Upper lobe of left lung (tissue), 6 donors: ENCODE data around the gene UCN2. TPM values are rescaled to one million over a fixed set of nuclear protein-coding genes. Genes with fewer than 3 reads are reported as not detected.

Experiments
- ATAC-seq, 2 donors: fragments of 200-7000 bp; cut with Tn5 transposase; one replicate each; pipeline ENCODE4 v1.9.1; 2022; ENCODE audit warnings: mild to moderate bottlenecking in 2 of 2, moderate library complexity in 2 of 2; ENCODE audit not compliant: low FRiP score in 2 of 2
- DNase-seq, 2 donors: peaks; one replicate each; pipeline ENCODE4 v3.0.0-alpha.2; 2019 to 2020
- H3K27ac ChIP-seq, 4 donors: fragments of 200-600 bp; sonication (generic); one replicate each; pipeline ENCODE4 v1.5.1; 2016 to 2019
- H3K27me3 ChIP-seq, 4 donors: fragments of 200-600 bp; sonication (generic); one replicate each; pipeline ENCODE4 v1.5.1; 2017 to 2019
- H3K36me3 ChIP-seq, 4 donors: fragments of 200-600 bp; sonication (generic); one replicate each; pipeline ENCODE4 v1.5.1; 2016 to 2019
- H3K4me1 ChIP-seq, 4 donors: fragments of 200-600 bp; sonication (generic); one replicate each; pipeline ENCODE4 v1.5.1; 2018 to 2019
- H3K4me3 ChIP-seq, 4 donors: fragments of 200-600 bp; sonication (generic); one replicate each; pipeline ENCODE4 v1.5.1; 2017 to 2019; ENCODE audit warnings: mild to moderate bottlenecking in 2 of 4, moderate library complexity in 1 of 4
- H3K9me3 ChIP-seq, 4 donors: fragments of 200-600 bp; sonication (generic); one replicate each; pipeline ENCODE4 v1.5.1; 2018 to 2019
- EP300 ChIP-seq, 4 donors: sonication (generic); formaldehyde crosslinking; IDR thresholded peaks; one replicate each; pipeline ENCODE4 v1.5.1; 2017; ENCODE audit warnings: antibody characterized with exemption in 4 of 4, control low read depth in 2 of 4
- POLR2A ChIP-seq, 4 donors: fragments of 450-650 bp; IDR thresholded peaks; one replicate each; pipeline ENCODE4 v1.5.1; 2016 to 2017; ENCODE audit warnings: antibody characterized with exemption in 4 of 4, mild to moderate bottlenecking in 2 of 4
- POLR2AphosphoS5 ChIP-seq, 2 donors: sonication (generic); formaldehyde crosslinking; IDR thresholded peaks; one replicate each; pipeline ENCODE4 v1.5.1; 2017; ENCODE audit warnings: antibody characterized with exemption in 2 of 2
- WGBS, 2 donors: methylation state at CpG; one replicate each; pipeline ENCODE4 v1.1.5; 2017 to 2018; 5-methylcytosine and 5-hydroxymethylcytosine counted together
- total RNA-seq, 6 donors: library from RNA; depleted of rRNA in 4 of 6; stranded (reverse); fragments of >200 nt in 4 of 6; gene quantifications; one replicate each; pipeline versions ENCODE4 v1.1.0 to v1.2.1, GENCODE V29; 2016 to 2021
- TF ChIP-seq, protein P1 (sequence below), 6 experiments: fragments of 450-650 bp in 4 of 6; fragments of 200-600 bp in 2 of 6; sonication (generic) in 2 of 6; IDR thresholded peaks; one replicate each; pipeline ENCODE4 v1.5.1; 2016 to 2019; ENCODE audit warnings: antibody characterized with exemption in 6 of 6
- donor health status: DM: no; HTN: no; CAD: no; lungs with moderate emphysema.
- donor health status: DM: no; HTN: yes; CAD: no; lungs with severe emphysema.

UCN2 gene
- total RNA-seq, 6 donors from 2014 or later: not detected

GRCh38 chr3:48600711-48601621 is 37.4 kb upstream of the UCN2 start:
- Histone ChIP-seq H3K4me1 (peaks cover 0 to 7% (median 0%) of the 10 kb centered on the region in 4 donors), H3K27ac (no peak overlapping the region), H3K36me3 (peaks cover 37 to 83% (median 79%) of the 10 kb centered on the region in 4 donors), H3K4me3 (no peak overlapping the region), H3K9me3 (no peaks in the 10 kb centered on the region), H3K27me3 (no peaks in the 10 kb centered on the region)
- TF ChIP-seq EP300 (IDR thresholded peaks at IDR 0.05): no peak
- TF ChIP-seq, protein P1, sequence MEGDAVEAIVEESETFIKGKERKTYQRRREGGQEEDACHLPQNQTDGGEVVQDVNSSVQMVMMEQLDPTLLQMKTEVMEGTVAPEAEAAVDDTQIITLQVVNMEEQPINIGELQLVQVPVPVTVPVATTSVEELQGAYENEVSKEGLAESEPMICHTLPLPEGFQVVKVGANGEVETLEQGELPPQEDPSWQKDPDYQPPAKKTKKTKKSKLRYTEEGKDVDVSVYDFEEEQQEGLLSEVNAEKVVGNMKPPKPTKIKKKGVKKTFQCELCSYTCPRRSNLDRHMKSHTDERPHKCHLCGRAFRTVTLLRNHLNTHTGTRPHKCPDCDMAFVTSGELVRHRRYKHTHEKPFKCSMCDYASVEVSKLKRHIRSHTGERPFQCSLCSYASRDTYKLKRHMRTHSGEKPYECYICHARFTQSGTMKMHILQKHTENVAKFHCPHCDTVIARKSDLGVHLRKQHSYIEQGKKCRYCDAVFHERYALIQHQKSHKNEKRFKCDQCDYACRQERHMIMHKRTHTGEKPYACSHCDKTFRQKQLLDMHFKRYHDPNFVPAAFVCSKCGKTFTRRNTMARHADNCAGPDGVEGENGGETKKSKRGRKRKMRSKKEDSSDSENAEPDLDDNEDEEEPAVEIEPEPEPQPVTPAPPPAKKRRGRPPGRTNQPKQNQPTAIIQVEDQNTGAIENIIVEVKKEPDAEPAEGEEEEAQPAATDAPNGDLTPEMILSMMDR (IDR thresholded peaks at IDR 0.05): no peak
- TF ChIP-seq POLR2A (IDR thresholded peaks at IDR 0.05): no peak
- TF ChIP-seq POLR2AphosphoS5 (IDR thresholded peaks at IDR 0.05): no peak
- DNase-seq (peak in 1 of 2 donors; percentile 41), ATAC-seq (no peak)
- 94 to 98% methylated on average over 11 to 19 of the region's 19 CpGs for WGBS, 2 donors

DNA sequence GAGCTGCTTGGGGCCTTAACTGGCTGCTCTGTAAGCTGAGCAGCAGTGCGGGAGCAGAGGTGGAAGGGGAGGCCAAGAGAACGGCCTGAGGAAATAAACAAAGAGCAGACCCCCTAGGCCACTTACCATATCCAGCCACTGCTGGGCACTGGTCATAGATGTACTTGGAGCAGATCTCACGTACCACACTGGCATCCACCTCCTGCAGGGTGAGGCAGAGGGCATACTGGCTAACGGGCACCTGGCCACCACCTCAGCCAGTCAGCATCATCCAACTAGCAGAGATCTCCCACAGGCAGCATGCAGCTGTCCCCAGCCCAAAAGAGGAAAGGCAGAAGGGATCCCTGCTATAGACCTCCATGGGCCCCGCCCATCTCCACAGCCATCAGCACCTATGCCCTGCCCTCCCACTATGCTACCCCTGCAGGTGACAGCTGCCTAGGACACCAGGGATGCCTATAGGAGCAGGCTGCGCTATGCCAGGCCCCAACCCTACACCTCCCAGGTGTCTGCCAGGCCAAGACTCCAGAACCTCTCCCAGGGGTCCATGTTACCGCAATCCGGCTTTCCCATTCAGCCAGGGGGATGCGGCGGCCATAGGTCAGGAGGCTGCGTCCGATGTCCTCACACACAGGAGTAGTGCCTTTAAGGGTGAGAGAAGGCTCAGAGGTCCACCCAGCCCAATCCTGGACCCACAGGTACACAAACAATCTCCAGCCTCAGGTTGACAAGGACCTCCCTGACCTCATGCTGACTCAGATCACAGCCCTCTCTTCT is 36.1 kb upstream of the UCN2 start:
- no peak for ATAC-seq
- DNase-seq: peak in 1 of 2 donors; percentile 21
- peaks cover 28 to 72% (median 67%) of the 10 kb centered on the region in 4 donors for H3K36me3 ChIP-seq
- peaks cover 6 to 16% (median 10%) of the 10 kb centered on the region in 4 donors for H3K4me1 ChIP-seq
- peaks cover 0 to 4% (median 0%) of the 10 kb centered on the region in 4 donors for H3K27me3 ChIP-seq
- 97% methylated on average over 6 to 10 of the region's 12 CpGs for WGBS, 2 donors
- H3K4me3 ChIP-seq: no peak overlapping the region
- H3K9me3 ChIP-seq: no peaks in the 10 kb centered on the region
- peak overlapping the region; percentile 59 to 80 (median 69) for H3K27ac ChIP-seq
- TF ChIP-seq POLR2AphosphoS5 (IDR thresholded peaks at IDR 0.05) (no peak), POLR2A (IDR thresholded peaks at IDR 0.05) (no peak), EP300 (IDR thresholded peaks at IDR 0.05) (no peak)
- TF ChIP-seq, protein P1 (IDR thresholded peaks at IDR 0.05): no peak

DNA sequence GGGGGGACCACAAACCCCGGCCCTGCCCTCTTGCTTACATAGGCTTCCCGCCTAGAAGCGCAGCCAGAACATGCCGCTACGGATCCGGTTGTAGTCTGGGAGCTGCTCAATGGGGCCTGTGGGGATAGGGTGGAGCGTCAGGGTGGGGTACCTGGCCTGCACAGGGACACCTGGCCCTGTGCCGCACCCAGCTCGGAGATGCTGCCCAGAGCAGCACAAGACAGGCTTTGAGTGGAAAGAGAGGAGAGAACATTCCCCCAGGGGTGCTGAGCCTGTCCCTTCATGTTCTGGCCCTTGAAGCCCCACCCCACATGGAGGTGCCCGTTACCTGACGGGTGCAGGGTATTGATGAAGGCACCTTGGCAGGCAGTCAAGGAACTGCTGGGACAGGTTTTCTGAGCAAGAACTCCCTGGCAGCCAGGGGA is 35.5 kb upstream of the UCN2 start:
- H3K27ac ChIP-seq: peak overlapping the region; percentile 59 to 80 (median 69)
- H3K27me3 ChIP-seq: peaks cover 0 to 4% (median 0%) of the 10 kb centered on the region in 4 donors
- H3K9me3 ChIP-seq: no peaks in the 10 kb centered on the region
- no peak overlapping the region for H3K4me3 ChIP-seq
- WGBS, 2 donors: 71 to 82% methylated on average over 11 of the region's 11 CpGs
- no peak for TF ChIP-seq EP300 (IDR thresholded peaks at IDR 0.05)
- TF ChIP-seq POLR2AphosphoS5 (IDR thresholded peaks at IDR 0.05): no peak
- TF ChIP-seq, protein P1 (IDR thresholded peaks at IDR 0.05): no peak
- no peak for TF ChIP-seq POLR2A (IDR thresholded peaks at IDR 0.05)
- DNase-seq: peak in 1 of 2 donors; percentile 27
- peaks cover 7 to 20% (median 14%) of the 10 kb centered on the region in 4 donors for H3K4me1 ChIP-seq
- ATAC-seq: peak in 1 of 2 donors; percentile 1
- peaks cover 24 to 66% (median 61%) of the 10 kb centered on the region in 4 donors for H3K36me3 ChIP-seq

DNA sequence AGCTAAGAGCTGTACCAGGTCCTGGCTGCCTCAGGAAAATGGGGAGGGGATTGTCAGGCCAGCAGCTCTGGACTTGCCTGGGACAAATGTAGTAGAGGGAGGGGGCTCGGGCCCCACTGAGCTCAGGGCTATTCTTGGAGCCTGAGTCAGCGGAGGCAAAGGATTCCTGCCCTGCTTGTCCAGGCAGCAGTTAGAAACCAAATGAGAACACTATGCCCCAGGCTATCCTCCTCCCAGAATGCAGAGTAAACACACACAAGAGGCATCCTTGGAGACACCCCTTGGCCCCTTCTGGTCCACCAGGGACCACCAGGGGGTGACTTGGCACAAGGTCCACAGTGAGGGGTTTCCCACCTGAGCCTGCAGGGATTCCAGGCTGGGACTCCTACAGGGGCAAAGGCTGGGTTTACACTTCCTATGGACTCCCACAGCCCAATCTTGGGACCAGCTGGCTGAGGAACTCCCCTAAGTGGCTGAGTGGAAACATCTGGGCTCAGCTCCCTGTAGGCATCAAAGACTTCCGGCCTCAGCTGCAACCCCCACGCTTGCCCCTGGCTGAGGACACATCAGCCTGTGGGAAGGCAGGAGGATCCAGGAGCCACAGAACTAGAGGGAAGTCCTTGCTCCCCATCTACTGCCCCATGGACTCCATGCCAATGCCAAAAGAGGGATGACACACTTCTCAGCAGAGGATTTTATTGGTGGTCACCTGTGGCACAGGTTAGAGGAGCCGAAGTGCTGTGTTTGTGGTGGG is 34.9 kb upstream of the UCN2 start:
- H3K27me3 ChIP-seq: peaks cover 0 to 4% (median 0%) of the 10 kb centered on the region in 4 donors
- no peaks in the 10 kb centered on the region for H3K9me3 ChIP-seq
- peaks cover 7 to 20% (median 14%) of the 10 kb centered on the region in 4 donors for H3K4me1 ChIP-seq
- H3K4me3 ChIP-seq: no peak overlapping the region
- DNase-seq (peak in 1 of 2 donors; percentile 17), ATAC-seq (no peak)
- H3K27ac ChIP-seq: peak overlapping the region; percentile 59 to 80 (median 69)
- 61 to 83% methylated on average over 3 to 5 of the region's 5 CpGs for WGBS, 2 donors
- TF ChIP-seq POLR2AphosphoS5 (IDR thresholded peaks at IDR 0.05): no peak
- no peak for TF ChIP-seq POLR2A (IDR thresholded peaks at IDR 0.05)
- H3K36me3 ChIP-seq: peaks cover 18 to 60% (median 55%) of the 10 kb centered on the region in 4 donors
